ENCODE results near the gene AP2A1.

Gene AP2A1

GRCh38 chr19:49766007-49766929 lies 533 bp upstream of the AP2A1 start:
- DNase-seq, result peak; percentile 96 to 98

- no peak for DNase-seq
Observed at GRCh38 chr19:49767381-49767780, 580 bp downstream of the AP2A1 start.

DNA sequence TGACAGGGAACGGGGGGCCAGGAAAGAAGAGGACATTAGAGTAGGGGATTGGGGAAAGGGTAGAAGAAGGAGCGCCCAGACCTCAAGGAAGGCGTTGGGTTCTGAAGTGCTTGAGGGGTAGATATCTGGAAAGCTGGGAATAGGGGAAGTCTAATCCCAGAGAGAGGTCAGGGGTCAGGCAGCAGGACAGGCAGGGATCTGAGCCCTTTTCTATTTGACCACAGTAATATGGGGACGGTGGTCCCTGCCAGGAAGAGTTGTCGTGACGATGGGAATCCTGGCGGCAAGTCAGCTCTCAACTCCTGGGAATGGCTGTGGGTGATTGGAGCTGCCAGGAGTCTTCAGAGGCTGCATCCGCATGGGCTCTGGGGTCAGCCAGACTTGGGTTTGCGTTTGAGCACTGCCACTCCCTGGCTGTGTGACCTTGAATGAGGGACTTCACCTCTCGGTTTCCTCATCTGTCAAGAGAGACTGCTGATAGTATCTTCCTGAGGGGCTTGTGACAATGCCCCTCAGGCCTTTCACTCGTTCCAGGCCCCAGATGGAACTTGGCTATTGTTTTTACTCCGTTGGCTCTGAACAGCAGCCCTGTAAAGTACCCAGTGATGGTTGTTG lies 1.3 kb downstream of the AP2A1 start:
- no peak for DNase-seq

- no peak for DNase-seq
Observed at GRCh38 chr19:49770529-49770928, 3.7 kb downstream of the AP2A1 start.

DNA sequence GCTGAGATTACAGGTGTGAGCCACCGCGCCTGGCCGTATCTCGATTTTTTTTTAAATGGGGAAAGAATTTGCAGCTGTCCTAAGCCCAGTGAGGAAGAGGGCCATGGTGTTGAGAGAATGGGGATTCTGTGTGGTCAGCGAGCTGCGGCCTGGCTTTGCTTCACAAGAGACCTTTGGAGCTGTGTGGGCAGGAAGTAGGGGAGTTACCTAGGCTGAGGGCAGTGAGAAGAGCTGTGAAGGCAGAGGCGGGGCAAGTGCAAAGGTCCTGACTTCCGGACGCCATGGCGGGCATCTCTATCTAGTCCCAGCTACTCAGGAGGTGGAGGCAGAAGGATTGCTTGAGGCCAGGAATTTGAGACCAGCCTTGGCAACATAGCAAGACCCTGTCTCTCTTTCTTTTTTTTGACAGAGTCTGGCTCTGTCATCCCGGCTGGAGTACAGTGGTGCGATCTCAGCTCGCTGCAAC lies 4.9 kb downstream of the AP2A1 start:
- DNase-seq, result no peak

- DNase-seq, result no peak
Observed at GRCh38 chr19:49772850-49773432, 6.1 kb downstream of the AP2A1 start.

- no peak for DNase-seq
Observed at GRCh38 chr19:49773663-49774350, 7.0 kb downstream of the AP2A1 start.

GRCh38 chr19:49774969-49775368 lies 8.2 kb downstream of the AP2A1 start:
- DNase-seq, result no peak

- no peak for DNase-seq
Observed at GRCh38 chr19:49775742-49776370, 9.1 kb downstream of the AP2A1 start.

- no peak for DNase-seq
Observed at GRCh38 chr19:49776371-49776764, 9.6 kb downstream of the AP2A1 start.

DNA sequence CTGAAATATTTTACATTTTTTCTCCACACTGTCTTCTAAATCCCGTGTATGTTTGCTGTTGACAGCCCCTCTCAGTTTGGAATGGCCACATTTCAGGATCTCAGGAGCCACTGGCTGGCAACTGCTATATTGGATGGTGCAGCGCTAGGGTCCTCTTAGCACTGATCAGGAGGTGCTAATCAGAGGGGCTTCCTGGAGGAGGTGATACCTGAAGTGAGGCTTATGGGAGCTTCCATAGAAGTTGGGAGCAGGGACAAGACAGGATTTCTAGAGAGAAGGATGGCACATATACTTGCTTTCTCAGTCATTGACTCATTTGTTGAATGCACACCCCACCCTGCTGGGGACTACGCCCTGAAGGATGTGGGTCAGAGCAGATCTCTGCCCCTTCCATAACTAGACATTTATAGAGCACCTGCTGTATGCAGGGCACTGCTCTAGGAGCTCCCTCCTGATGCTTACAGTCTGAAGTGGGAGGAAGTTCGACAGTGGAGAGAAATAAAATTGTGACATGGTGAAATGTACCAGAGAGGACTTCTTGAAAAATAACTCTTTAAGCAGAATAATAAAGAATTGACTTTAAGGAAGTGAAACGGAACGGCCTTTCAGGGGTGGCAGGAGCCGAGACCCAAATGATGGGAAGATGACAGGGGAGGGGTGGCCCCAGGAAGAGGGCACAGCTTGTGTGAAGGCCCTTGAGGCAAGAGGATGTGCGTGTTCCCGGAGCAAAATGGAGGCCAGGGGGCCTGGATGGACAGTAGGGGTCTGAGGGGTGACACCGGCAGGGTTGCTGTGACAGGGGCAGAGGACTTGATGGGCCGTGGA lies 13.1 kb downstream of the AP2A1 start:
- no peak for DNase-seq

DNA sequence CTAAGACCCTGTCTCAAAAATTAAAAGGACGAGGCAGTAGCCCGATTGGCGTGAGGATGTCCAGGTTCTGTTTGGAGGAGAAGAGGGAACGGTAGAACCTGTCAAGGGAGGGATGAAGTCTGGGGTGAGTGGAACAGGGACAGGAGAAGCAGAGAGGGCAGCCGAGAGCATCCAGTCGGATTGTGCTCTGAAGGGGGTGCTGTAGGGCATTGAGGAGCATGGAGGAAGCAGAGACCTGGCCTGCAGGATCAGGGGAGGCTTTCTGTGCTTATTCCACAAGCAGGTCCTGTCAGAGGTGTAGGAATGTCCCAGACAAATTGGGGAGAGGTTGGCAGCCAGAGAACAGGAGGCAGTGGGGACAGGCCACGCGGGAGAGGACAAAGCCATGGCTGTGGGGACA lies 14.1 kb downstream of the AP2A1 start:
- DNase-seq, result no peak

GRCh38 chr19:49781394-49781793 lies 14.6 kb downstream of the AP2A1 start:
- DNase-seq, result no peak

DNA sequence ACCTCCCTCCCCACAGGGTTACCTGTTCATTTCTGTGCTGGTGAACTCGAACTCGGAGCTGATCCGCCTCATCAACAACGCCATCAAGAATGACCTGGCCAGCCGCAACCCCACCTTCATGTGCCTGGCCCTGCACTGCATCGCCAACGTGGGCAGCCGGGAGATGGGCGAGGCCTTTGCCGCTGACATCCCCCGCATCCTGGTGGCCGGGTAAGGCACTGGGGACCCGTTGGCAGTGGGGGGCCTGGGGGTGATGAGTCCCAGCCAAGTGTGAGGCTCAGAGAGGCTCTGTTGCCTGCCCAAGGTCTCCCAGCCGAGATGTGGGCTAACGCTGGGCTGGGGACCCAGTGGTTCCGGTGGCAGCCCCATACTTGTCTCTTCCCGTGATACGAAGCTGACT lies 15.7 kb downstream of the AP2A1 start:
- DNase-seq, result no peak

DNA sequence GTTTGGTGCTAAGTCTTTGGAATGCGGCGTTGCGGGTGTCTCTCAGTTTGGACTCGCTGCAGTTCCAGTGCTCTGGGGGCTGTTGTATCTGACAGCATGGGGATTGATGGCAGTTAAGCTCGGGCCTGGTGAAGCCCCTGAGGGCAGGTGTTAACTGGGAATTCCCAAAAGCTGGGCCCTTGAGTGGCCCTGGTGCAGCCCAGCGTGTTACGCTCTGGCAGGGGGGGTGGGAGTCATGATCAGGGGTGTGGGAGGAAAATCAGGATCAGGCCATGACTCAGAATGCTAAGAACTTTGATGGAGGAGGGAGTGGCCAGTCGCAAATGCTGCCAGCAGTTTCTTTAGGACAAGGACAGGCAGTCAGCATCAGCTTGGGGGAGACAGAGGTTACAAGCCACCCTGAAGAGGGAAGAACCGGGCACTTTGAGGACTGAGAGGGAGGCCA lies 19.6 kb downstream of the AP2A1 start:
- no peak for DNase-seq

DNA sequence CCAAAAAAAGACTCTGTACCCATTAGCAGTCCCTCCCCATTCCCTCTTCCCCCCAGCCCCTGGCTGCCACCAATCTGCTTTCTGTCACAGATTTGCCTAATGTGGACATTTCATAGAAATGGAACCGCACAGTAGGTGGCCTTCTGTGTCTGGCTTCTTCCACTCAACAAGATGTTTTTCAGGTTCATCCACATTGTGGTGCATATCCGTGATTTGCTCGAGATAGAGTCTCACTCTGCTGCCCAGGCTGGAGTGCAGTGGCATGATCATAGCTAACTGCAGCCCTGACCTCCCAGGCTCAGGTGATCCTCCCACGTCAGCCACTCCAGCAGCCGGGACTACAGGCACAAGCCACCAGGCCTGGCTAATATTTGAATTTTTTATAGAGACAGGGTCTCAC lies 20.9 kb downstream of the AP2A1 start:
- DNase-seq, result no peak

- no peak for DNase-seq
Observed at GRCh38 chr19:49788857-49789256, 22.1 kb downstream of the AP2A1 start.

DNA sequence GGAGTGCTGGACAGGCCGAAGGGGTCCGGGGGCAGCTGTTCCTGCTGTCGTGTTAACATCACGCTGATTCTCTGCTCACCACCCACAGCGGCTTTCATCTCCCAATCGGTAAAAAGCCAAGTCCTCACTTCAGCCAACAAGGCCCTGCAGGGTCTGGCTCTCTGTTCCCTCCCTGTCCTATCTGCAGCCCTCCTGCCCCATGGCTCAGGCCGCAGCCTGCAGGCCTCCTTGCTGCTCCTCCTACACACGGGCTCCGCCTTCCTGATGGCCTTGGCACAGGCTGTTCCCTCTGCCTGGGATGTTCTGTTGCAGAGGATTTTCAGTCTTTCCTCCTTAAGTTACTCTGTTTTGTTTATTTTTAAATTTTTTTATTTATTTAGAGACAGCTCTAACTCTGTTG lies 24.1 kb downstream of the AP2A1 start:
- no peak for DNase-seq

DNA sequence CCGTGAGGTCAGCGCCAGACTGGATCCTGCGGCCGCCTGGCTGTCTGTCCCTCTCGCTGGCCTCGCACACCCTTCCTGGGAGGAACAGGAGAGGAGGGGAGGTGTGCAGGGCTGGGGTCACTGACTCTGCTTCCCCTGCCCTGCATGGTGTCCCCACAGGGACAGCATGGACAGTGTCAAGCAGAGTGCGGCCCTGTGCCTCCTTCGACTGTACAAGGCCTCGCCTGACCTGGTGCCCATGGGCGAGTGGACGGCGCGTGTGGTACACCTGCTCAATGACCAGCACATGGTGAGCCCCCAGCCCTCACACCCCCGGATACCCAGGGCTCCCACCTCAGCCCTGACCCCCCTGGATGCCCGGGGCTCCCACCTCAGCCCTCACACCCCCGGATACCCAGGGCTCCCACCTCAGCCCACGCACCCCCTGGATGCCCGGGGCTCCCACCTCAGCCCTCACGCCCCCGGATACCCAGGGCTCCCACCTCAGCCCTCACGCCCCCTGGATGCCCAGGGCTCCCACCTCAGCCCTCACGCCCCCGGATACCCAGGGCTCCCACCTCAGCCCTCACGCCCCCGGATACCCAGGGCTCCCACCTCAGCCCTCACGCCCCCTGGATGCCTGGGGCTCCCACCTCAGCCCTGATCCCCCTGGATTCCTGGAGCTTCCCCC lies 25.1 kb downstream of the AP2A1 start:
- no peak for DNase-seq

DNA sequence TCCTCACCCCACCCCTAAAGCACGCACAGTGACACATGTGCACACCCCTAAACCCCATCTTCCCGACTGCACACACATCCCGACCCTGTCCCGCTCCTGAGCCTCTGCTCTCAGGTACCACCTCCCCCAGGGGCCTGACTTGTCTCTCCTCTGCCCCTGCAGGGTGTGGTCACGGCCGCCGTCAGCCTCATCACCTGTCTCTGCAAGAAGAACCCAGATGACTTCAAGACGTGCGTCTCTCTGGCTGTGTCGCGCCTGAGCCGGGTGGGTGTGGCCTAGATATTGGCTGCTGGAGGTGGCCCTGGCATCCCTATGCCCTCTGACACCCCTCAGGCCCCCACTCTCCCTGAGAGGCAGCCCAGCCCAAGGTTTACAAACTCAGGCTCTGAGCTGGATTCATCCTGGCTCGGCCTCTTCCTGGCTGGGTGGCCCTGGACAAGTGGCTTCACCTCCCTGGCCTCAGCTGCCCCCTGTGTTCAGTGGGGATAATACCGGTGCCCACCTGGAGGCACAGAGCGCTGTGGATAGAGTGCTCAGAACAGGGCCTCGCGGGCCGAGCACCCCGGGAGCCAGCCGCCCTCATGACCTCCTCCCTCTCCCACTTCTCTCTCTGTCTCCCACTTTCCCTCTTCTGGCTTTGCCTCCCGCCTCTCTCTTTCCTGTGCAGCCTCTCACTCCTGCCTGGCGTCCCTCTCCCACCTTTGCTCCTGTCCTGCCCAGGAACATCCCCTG lies 26.2 kb downstream of the AP2A1 start:
- no peak for DNase-seq

DNA sequence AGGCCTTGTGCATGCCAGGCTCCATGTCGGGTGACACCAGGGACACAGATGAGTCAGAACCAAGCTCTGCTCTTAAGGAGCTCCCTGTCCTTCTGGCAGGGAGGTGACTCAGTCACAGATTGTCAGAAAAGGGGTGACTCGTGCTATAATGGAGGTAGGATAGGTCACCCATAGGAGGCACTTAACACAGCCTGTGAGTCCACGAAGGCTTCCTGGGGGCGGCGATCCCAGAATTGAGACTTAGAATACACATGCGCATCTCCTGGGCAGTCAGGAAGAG lies 26.7 kb downstream of the AP2A1 start:
- no peak for DNase-seq

Data from stimulated activated CD4-positive, alpha-beta T cell treated with anti-CD3 and anti-CD28 coated beads, Interleukin-2, amount 100 ng/mL, for 48 hours (primary cell).